ENCODE results near the gene TRRAP. TPM values are rescaled to one million over a fixed set of nuclear protein-coding genes. Genes with fewer than 3 reads are reported as not detected.

Gene TRRAP
- total RNA-seq, 5 donors from 2014 or later (not counting 1 experiment from before 2014, with no cell fraction given): 53.9 to 71.7 (median 65.8) TPM

DNA sequence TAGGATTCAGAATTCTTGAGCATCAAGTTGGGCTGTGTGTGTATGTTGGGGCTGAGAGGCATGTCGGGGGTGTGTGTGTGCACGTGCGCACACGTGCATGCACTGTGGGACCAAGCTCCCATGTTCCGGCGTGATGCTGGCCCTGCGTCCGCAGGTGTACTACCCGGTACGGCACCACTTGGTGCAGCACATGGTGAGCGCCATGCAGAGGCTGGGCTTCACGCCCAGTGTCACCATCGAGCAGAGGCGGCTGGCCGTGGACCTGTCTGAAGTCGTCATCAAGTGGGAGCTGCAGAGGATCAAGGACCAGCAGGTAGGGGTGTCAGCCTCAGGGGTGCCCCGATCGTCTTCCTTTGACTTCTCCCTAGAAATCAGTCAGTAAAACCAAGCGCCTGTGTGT lies 77.7 kb downstream of the TRRAP start:
- Mint-ChIP-seq H3K4me3 (no peak overlapping the region), H3K9me3 (no peaks in the 10 kb centered on the region), H3K36me3 (peaks cover 84% of the 10 kb centered on the region), H3K27me3 (no peaks in the 10 kb centered on the region), H3K4me1 (no peaks in the 10 kb centered on the region), H3K27ac (no peak overlapping the region)
- Histone ChIP-seq H3K27me3 (replicated peaks in 1 of 2; ENCODE audit: control insufficient read depth in 2 of 2, extremely low read depth in 1 of 2, insufficient read depth in 2 of 2, low read length in 1 of 2) (no peaks in the 10 kb centered on the region), H3K4me1 (ENCODE audit: control insufficient read depth in 1 of 2, extremely low read depth in 1 of 2, insufficient read depth in 2 of 2, low read length in 2 of 2) (no peaks in the 10 kb centered on the region), H3K27ac (ENCODE audit: low read length) (no peak overlapping the region), H3K4me3 (ENCODE audit: control insufficient read depth in 1 of 2, extremely low read depth in 1 of 2, low read length in 1 of 2) (no peak overlapping the region), H3K36me3 (ENCODE audit: control insufficient read depth in 2 of 2, extremely low read depth in 1 of 2, insufficient read depth in 1 of 2, low read length in 1 of 2) (peaks cover 29 to 98% of the 10 kb centered on the region in 2 donors), H3K9me3 (no peaks in the 10 kb centered on the region)
- CTCF ChIA-PET: no interaction called here
- no peak for ATAC-seq (replicated peaks in 1 of 4)
- no peak for DNase-seq
- over 99% methylated on average over 18 of the region's 19 CpGs for WGBS (ENCODE audit: insufficient coverage)
- POLR2A ChIA-PET: no interaction called here

DNA sequence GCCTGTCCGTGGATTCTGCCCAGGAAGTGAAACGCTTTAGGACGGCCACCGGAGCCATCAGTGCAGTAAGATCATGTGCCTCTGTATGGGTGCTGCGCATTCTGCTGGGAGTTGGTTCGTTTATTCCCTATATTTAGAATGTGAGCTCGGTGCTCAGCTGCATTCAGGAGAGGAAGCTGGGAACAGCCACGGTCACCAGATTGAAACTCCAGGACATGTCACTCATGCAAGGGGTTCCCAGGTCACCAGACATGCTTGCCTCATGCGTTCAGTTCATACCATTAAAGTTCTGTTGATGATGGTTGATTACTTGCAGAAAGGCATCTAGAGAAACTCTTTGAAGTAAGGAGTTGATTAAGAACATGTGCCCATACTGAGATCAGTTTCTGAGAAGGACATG lies 78.1 kb downstream of the TRRAP start:
- Mint-ChIP-seq H3K4me3 (no peak overlapping the region), H3K27me3 (no peaks in the 10 kb centered on the region), H3K27ac (no peak overlapping the region), H3K4me1 (no peaks in the 10 kb centered on the region), H3K36me3 (peaks cover 84% of the 10 kb centered on the region), H3K9me3 (no peaks in the 10 kb centered on the region)
- POLR2A ChIA-PET: no interaction called here
- peaks cover 26 to 98% of the 10 kb centered on the region in 2 donors for H3K36me3 ChIP-seq (ENCODE audit: control insufficient read depth in 2 of 2, extremely low read depth in 1 of 2, insufficient read depth in 1 of 2, low read length in 1 of 2)
- CTCF ChIA-PET: no interaction called here
- ATAC-seq (replicated peaks in 1 of 4) (no peak), DNase-seq (no peak)
- 100% methylated on average over 8 of the region's 9 CpGs for WGBS (ENCODE audit: insufficient coverage)
- no peak overlapping the region for H3K4me3 ChIP-seq (ENCODE audit: control insufficient read depth in 1 of 2, extremely low read depth in 1 of 2, low read length in 1 of 2)
- no peaks in the 10 kb centered on the region for H3K9me3 ChIP-seq
- H3K4me1 ChIP-seq (ENCODE audit: control insufficient read depth in 1 of 2, extremely low read depth in 1 of 2, insufficient read depth in 2 of 2, low read length in 2 of 2): no peaks in the 10 kb centered on the region
- H3K27me3 ChIP-seq (replicated peaks in 1 of 2; ENCODE audit: control insufficient read depth in 2 of 2, extremely low read depth in 1 of 2, insufficient read depth in 2 of 2, low read length in 1 of 2): no peaks in the 10 kb centered on the region
- no peak overlapping the region for H3K27ac ChIP-seq (ENCODE audit: low read length)

DNA sequence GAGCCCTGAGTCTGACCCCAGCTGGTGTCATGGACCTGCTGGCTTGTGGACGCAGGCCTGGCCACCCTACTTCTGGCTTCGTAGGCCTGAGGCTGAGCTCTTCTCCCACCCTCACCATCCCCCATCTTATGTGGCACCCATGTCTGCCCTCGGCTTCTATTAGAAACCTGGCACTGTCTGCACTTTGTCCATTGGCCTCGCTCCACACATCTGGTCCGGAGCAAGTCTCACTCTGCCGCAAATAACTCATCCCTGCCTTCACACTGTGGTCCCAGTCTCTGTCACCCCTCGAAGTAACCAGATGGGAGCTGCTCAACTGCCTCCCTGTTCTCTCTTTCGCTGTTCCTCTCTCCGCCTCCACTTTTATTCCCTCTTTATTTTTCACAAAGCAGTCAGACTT lies 78.6 kb downstream of the TRRAP start:
- H3K36me3 ChIP-seq (ENCODE audit: control insufficient read depth in 2 of 2, extremely low read depth in 1 of 2, insufficient read depth in 1 of 2, low read length in 1 of 2): peaks cover 24 to 97% of the 10 kb centered on the region in 2 donors
- no peak for ATAC-seq (replicated peaks in 1 of 4)
- Mint-ChIP-seq H3K27ac (no peak overlapping the region), H3K4me1 (no peaks in the 10 kb centered on the region), H3K27me3 (no peaks in the 10 kb centered on the region), H3K9me3 (no peaks in the 10 kb centered on the region), H3K36me3 (peaks cover 83% of the 10 kb centered on the region), H3K4me3 (no peak overlapping the region)
- no peaks in the 10 kb centered on the region for H3K27me3 ChIP-seq (replicated peaks in 1 of 2; ENCODE audit: control insufficient read depth in 2 of 2, extremely low read depth in 1 of 2, insufficient read depth in 2 of 2, low read length in 1 of 2)
- H3K9me3 ChIP-seq: no peaks in the 10 kb centered on the region
- DNase-seq: no peak
- H3K27ac ChIP-seq (ENCODE audit: low read length): no peak overlapping the region
- no peaks in the 10 kb centered on the region for H3K4me1 ChIP-seq (ENCODE audit: control insufficient read depth in 1 of 2, extremely low read depth in 1 of 2, insufficient read depth in 2 of 2, low read length in 2 of 2)
- ChIA-PET CTCF (no interaction called here), POLR2A (no interaction called here)
- 97% methylated on average over 6 of the region's 9 CpGs for WGBS (ENCODE audit: insufficient coverage)
- no peak overlapping the region for H3K4me3 ChIP-seq (ENCODE audit: control insufficient read depth in 1 of 2, extremely low read depth in 1 of 2, low read length in 1 of 2)

DNA sequence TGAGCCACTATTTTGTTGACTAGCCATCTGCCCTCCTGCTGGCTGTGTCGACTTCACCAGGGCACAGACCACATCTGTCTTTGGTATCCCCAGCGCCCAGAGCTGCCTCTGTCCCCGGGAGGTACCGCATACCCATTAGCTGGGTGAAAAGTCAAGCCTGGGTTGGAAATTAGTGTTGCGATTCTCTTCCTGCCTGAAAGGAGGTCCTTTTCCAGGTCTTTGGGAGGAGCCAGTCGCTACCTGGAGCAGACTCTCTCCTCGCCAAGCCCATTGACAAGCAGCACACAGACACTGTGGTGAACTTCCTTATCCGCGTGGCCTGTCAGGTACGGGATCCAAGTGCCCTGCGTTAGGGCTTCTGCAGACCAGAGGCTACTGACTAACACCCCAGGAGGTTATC lies 79.4 kb downstream of the TRRAP start:
- CTCF ChIA-PET: no interaction called here
- ATAC-seq (replicated peaks in 1 of 4): no peak
- peaks cover 24 to 97% of the 10 kb centered on the region in 2 donors for H3K36me3 ChIP-seq (ENCODE audit: control insufficient read depth in 2 of 2, extremely low read depth in 1 of 2, insufficient read depth in 1 of 2, low read length in 1 of 2)
- Mint-ChIP-seq H3K27me3 (no peaks in the 10 kb centered on the region), H3K4me3 (no peak overlapping the region), H3K36me3 (peaks cover 83% of the 10 kb centered on the region), H3K4me1 (no peaks in the 10 kb centered on the region), H3K9me3 (no peaks in the 10 kb centered on the region), H3K27ac (peak overlapping the region in 1 of 2 donors; percentile 18)
- WGBS (ENCODE audit: insufficient coverage): 98% methylated on average over 10 of the region's 11 CpGs
- H3K4me3 ChIP-seq (ENCODE audit: control insufficient read depth in 1 of 2, extremely low read depth in 1 of 2, low read length in 1 of 2): no peak overlapping the region
- H3K9me3 ChIP-seq: no peaks in the 10 kb centered on the region
- H3K27ac ChIP-seq (ENCODE audit: low read length): no peak overlapping the region
- DNase-seq: no peak
- H3K27me3 ChIP-seq (replicated peaks in 1 of 2; ENCODE audit: control insufficient read depth in 2 of 2, extremely low read depth in 1 of 2, insufficient read depth in 2 of 2, low read length in 1 of 2): no peaks in the 10 kb centered on the region
- POLR2A ChIA-PET: no interaction called here
- no peaks in the 10 kb centered on the region for H3K4me1 ChIP-seq (ENCODE audit: control insufficient read depth in 1 of 2, extremely low read depth in 1 of 2, insufficient read depth in 2 of 2, low read length in 2 of 2)

DNA sequence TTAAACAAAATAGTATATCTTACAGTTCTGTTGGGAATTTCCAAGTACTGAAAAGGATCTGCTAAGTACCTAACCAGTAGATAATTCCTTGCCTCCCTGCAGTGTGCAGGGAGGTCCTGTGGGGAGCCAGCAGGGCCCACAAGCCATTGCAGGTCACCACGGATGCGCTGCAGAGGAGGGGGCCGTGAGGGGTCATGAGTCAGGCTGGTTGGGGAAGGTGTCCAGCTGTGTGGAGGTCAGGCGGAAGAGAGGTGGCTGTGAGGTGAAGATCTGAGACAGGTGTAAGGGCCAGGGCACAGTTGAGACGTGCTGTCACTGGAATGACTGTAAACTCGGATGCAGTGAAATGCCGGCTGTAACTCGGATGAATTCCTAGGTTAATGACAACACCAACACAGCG lies 80.6 kb downstream of the TRRAP start:
- no peaks in the 10 kb centered on the region for H3K4me1 Mint-ChIP-seq
- Histone ChIP-seq H3K4me3 (ENCODE audit: control insufficient read depth in 1 of 2, extremely low read depth in 1 of 2, low read length in 1 of 2) (no peak overlapping the region), H3K27me3 (replicated peaks in 1 of 2; ENCODE audit: control insufficient read depth in 2 of 2, extremely low read depth in 1 of 2, insufficient read depth in 2 of 2, low read length in 1 of 2) (no peaks in the 10 kb centered on the region), H3K9me3 (no peaks in the 10 kb centered on the region), H3K36me3 (ENCODE audit: control insufficient read depth in 2 of 2, extremely low read depth in 1 of 2, insufficient read depth in 1 of 2, low read length in 1 of 2) (peaks cover 18 to 95% of the 10 kb centered on the region in 2 donors), H3K27ac (ENCODE audit: low read length) (no peak overlapping the region), H3K4me1 (ENCODE audit: control insufficient read depth in 1 of 2, extremely low read depth in 1 of 2, insufficient read depth in 2 of 2, low read length in 2 of 2) (no peaks in the 10 kb centered on the region)
- H3K27me3 Mint-ChIP-seq: no peaks in the 10 kb centered on the region
- no peaks in the 10 kb centered on the region for H3K9me3 Mint-ChIP-seq
- H3K4me3 Mint-ChIP-seq: no peak overlapping the region
- ATAC-seq (replicated peaks in 1 of 4) (no peak), DNase-seq (no peak)
- H3K36me3 Mint-ChIP-seq: peaks cover 76% of the 10 kb centered on the region
- ChIA-PET CTCF (no interaction called here), POLR2A (no interaction called here)
- no peak overlapping the region for H3K27ac Mint-ChIP-seq
- WGBS (ENCODE audit: insufficient coverage): 96% methylated on average over 7 of the region's 9 CpGs

GRCh38 chr7:98963305-98963704 lies 85.0 kb downstream of the TRRAP start:
- Mint-ChIP-seq H3K27me3 (no peaks in the 10 kb centered on the region), H3K36me3 (peaks cover 69% of the 10 kb centered on the region), H3K27ac (no peak overlapping the region), H3K4me1 (no peaks in the 10 kb centered on the region), H3K9me3 (no peaks in the 10 kb centered on the region), H3K4me3 (no peak overlapping the region)
- Histone ChIP-seq H3K4me3 (ENCODE audit: control insufficient read depth in 1 of 2, extremely low read depth in 1 of 2, low read length in 1 of 2) (no peak overlapping the region), H3K27me3 (replicated peaks in 1 of 2; ENCODE audit: control insufficient read depth in 2 of 2, extremely low read depth in 1 of 2, insufficient read depth in 2 of 2, low read length in 1 of 2) (no peaks in the 10 kb centered on the region), H3K36me3 (ENCODE audit: control insufficient read depth in 2 of 2, extremely low read depth in 1 of 2, insufficient read depth in 1 of 2, low read length in 1 of 2) (peaks cover 10 to 94% of the 10 kb centered on the region in 2 donors), H3K4me1 (ENCODE audit: control insufficient read depth in 1 of 2, extremely low read depth in 1 of 2, insufficient read depth in 2 of 2, low read length in 2 of 2) (no peaks in the 10 kb centered on the region), H3K9me3 (no peaks in the 10 kb centered on the region), H3K27ac (ENCODE audit: low read length) (no peak overlapping the region)
- ChIA-PET POLR2A (no interaction called here), CTCF (no interaction called here)
- 96% methylated on average over 7 of the region's 10 CpGs for WGBS (ENCODE audit: insufficient coverage)
- ATAC-seq (replicated peaks in 1 of 4) (no peak), DNase-seq (no peak)

DNA sequence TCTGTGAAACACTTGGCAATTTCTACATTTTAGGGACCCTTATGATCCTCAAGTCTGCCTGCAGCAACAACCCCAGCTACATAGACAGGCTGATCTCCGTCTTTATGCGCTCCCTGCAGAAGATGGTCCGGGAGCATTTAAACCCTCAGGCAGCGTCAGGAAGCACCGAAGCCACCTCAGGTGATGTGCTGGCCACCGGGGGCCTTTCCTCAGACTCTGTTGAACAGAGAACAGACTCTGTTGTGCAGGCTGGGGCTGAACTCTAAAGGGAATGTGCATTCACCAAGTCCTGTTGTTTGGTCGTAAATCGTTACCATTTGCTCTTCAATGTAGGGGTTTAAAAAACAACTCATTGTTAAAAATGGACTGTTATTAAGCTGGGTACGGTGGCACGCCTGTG lies 86.3 kb downstream of the TRRAP start:
- DNase-seq: no peak
- Histone ChIP-seq H3K4me3 (ENCODE audit: control insufficient read depth in 1 of 2, extremely low read depth in 1 of 2, low read length in 1 of 2) (no peak overlapping the region), H3K9me3 (no peaks in the 10 kb centered on the region), H3K36me3 (ENCODE audit: control insufficient read depth in 2 of 2, extremely low read depth in 1 of 2, insufficient read depth in 1 of 2, low read length in 1 of 2) (peaks cover 14 to 94% of the 10 kb centered on the region in 2 donors), H3K4me1 (ENCODE audit: control insufficient read depth in 1 of 2, extremely low read depth in 1 of 2, insufficient read depth in 2 of 2, low read length in 2 of 2) (no peaks in the 10 kb centered on the region), H3K27ac (ENCODE audit: low read length) (no peak overlapping the region), H3K27me3 (replicated peaks in 1 of 2; ENCODE audit: control insufficient read depth in 2 of 2, extremely low read depth in 1 of 2, insufficient read depth in 2 of 2, low read length in 1 of 2) (no peaks in the 10 kb centered on the region)
- Mint-ChIP-seq H3K4me1 (no peaks in the 10 kb centered on the region), H3K9me3 (no peaks in the 10 kb centered on the region), H3K27ac (no peak overlapping the region), H3K4me3 (no peak overlapping the region), H3K36me3 (peaks cover 70% of the 10 kb centered on the region), H3K27me3 (no peaks in the 10 kb centered on the region)
- CTCF ChIA-PET: no interaction called here
- POLR2A ChIA-PET: no interaction called here
- no peak for ATAC-seq (replicated peaks in 1 of 4)
- 98% methylated on average over 10 of the region's 10 CpGs for WGBS (ENCODE audit: insufficient coverage)
